NCI-H2107 treated with DMSO at 0.1 percent for 48 hours (cell line): ENCODE data around the gene ZSWIM4.
A peak's percentile ranks its signal among the peaks of the same experiment; 100 is the strongest.
"Not testable (repeated sequence)": the region's sequence is repeated elsewhere in the genome, so short reads cannot be mapped to it uniquely, and the experiment has no call there.

Experiments used
- DNase-seq: peaks from one replicate; lab custom pipeline; 2025; ENCODE audit not compliant: unreplicated experiment; lab: John Stamatoyannopoulos, UW

ZSWIM4 gene

DNA sequence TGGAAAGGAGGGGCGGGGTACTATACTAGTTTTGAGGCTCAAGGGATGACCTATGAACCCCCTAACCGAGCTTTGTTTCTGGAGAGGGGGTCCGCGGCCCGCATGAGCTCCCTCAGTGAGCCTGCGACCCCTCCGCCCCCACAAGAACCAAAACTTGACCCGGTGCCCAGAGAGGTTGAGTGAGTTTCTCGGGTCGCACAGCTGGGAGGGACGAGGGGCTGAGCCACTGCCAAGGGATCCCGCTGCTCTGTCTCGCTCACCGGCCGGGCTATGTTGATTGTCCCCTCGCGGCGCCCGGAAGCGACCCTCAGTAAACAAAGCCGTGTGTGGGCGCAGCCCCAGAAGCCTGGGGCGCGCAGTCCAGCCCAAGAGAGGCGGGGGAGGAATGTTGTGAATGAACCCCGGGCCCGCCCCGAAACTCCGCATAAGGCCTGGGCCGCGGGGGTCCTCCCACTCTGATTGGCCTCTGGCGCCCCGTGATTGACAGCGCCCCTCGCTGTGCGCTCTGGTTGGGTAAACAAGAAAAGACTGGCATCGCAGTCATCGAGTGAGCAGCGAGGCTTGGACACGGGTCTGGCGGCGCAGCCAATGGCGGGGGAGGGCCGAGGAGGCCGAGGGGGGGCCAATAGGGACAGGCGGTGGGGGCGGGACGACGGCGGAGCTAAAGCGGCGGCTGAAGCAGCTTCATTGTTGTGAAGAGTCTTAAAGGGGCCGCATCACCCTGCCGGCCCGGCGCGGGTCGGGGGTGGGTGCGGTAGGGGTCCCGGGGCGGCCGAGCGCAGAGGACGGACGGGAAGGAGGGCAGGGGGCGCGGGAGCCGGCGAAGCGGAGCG, at the start of gene ZSWIM4:
TSS of gene ZSWIM4 (plus strand) at position 687 of the 833 bp plus-strand sequence. CDS start 206 bp downstream, outside the sequence.
- peak; percentile 96 for DNase-seq

DNA sequence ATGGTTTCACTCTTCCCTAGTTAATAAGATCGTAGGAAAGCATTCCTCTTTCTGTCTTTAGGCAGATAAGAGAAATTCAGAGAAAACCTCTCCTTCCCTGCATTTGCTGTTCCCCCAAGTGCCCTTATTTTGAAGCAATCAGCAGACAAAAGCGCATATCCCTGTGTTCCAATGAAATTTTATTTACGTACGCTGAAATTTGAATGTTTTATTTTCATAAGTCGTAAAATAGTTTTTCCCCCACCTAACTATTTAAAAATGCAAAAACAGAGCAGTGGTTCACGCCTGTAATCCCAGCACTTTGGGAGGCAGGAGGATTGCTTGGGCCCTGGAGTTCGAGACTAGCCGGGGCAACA, 48.2 kb upstream of the ZSWIM4 start:
- no peak for DNase-seq

DNA sequence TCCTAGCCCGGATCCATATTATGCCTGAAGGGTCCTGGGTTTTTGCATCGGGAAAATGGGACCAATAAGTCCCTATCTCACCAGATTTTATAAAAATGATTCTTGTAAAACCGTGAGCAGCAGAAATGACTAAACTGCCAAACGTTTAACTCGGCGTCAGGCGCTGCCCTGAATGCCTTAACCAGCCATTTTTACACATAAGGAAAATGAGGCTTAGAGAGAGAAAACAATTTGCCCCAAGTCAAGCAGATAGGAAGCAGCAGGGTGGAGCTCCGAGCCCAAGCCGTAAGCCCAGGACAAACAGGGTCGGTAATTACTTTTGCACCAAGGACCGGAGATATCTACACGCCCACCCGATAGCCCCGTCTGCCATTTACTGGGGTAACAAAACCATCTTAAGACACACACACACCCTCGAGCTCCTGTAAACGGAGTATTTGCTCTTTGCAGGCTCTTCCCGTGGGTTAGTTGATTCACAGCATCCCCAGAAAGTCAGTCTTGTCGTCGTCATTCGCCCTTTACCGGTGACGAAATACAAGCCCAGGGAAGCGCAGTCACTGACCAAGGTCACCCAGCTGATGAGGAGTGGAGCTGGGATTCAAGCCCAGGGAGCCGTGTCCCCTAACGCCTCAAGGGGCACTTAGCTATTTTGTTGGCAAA, 46.9 kb upstream of the ZSWIM4 start:
- DNase-seq: no peak

DNA sequence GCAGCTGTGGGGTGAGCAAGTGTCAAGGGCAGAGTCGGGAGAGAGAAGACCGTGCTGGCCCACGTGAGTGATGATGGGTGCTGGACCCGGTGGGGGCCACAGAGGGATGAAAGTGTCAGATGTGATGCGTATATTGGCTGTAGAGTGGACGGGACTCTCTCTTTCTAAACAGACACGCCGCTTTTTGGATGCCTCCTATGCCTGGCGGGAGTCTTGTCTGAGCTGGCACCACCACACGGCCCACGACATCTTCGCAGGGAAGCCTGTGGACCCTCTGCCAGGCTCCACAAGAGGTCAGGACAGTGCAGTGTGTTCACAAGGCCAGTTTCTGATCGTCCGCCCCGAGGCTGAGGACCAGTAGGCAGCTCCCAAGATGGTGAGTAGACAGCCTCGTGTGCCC, 43.8 kb upstream of the ZSWIM4 start:
- no peak for DNase-seq

DNA sequence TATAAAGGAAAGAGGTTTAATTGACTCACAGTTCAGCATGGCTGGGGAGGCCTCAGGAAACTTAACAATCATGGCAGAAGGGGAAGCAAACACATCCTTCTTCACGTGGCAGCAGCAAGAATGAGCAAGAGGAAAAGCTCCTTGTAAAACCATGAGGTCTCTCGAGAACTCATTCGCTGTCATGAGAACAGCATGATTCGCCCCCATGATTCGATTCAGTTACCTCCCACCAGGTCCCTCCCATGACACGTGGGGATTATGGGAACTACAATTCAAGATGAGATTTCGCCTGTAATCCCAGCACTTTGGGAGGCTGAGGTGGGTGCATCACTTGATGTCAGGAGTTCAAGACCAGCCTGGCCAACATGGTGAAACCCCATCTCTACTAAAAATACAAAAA, 41.6 kb upstream of the ZSWIM4 start:
- not testable (repeated sequence) for DNase-seq

DNA sequence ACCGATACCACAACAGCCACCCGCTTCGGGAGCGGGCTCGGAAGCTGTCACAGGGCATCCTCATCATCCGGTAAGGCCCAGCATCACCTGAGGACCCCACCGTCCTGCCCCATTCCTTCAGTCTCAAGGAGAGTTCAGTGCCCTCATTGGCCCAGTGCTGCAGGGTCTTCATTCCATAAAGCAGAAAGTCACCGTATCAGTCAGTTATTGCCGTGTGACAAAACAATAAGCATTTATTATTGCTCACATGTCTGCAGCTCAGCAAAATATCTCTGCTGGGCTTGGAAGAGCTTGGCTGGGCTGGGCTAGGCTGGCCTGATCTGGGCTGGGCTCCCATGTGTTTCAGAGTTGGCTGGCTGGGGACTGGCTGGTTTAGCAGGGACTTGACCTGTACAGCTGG, 39.0 kb upstream of the ZSWIM4 start:
- DNase-seq: no peak

DNA sequence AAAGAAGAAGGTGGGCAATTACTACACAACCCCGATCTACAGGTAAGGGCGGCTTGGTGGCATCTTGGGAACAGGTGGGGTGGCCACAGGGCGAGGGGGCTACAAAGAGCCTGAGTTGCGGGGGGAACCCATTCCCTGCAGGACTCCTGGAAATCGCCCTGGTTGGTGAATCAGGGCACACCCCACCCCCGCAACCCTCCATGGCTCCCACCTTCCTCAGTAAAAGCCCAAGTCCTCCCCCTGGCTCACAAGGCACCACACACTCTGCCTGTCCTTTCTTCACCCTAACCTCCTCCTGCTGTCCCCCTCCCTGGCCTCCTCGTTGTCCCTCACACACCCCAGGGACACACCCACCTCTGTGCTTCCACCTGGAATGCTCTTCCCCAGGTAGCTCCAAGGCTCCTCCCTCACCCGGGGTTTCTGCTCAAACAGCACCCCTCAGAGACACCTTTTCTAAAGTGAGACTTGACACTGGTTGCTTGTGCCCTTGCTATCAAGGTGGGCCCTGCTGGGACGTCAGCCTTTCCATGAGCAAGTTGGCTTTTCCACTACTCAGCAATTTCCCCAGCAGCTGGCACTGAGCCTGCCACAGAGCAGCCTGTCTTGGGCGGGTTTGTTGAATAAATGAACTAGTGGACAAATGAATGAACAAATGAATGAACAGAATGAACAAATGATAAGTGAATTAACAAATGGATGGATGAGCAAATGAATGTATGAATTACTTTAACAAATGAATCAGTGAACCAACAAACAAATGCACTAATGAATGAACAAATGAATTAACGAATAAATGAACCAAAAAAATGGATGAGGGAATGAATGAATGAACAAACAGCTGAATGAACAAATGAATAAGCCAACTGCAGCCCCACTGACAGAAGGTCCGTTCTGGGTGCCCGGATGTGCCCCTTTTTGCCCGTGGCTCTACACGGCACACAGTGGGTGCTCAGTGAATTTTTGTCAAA, 37.2 kb upstream of the ZSWIM4 start:
- DNase-seq: no peak

DNA sequence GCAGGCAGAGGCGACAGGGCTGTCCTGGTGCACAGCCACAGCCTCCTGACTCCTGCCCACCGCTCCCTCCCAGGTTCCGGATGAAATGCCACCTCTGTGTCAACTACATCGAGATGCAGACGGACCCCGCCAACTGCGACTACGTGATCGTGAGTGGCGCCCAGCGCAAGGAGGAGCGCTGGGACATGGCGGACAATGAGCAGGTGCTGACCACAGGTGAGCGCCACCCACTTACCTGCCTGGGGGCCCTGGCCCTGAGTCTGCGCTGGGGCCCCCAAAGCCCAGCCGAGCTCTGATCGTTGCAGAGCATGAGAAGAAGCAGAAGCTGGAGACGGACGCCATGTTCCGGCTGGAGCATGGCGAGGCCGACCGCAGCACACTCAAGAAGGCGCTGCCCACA, 36.4 kb upstream of the ZSWIM4 start:
- no peak for DNase-seq

DNA sequence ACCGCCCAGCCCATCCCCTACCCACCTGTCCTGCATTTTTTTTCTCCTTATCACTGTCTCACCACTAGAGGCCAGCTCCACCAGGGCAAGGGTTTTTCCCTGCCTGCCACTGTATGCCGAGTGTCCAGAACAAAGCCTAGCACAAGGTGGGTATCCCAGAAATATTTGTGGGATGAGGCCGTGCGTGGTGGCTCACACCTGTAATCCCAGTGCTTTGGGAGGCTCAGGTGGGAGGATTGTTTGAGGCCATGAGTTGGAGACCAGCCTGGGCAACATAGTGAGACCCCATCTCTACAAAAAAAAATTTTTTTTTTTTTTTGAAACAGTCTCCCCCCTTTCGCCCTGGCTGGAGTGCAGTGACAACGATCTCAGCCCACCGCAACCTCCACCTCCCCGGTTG, 33.8 kb upstream of the ZSWIM4 start:
- no peak for DNase-seq

DNA sequence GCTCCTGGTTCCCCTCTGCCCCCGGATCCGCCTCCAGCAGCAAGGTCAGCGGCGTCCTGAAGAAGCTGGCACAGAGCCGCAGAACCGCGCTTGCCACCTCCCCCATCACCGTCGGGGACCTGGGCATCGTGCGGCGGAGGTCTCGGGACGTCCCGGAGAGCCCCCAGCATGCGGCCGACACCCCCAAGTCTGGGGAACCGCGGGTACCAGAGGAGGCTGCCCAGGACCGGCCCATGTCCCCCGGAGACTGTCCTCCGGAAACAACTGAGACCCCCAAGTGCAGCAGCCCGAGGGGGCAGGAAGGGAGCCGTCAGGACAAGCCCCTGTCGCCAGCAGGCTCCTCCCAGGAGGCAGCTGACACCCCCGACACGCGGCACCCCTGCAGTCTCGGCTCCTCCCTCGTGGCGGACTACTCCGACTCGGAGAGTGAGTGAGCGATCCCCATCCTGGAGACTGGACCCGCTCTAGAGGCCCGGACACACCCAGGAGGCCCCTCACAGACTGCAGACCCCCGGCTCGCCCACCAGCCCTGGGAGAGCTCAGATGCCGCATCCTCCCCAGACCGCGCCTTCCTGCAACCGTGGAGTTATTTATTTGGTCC, 32.5 kb upstream of the ZSWIM4 start:
- DNase-seq: no peak

DNA sequence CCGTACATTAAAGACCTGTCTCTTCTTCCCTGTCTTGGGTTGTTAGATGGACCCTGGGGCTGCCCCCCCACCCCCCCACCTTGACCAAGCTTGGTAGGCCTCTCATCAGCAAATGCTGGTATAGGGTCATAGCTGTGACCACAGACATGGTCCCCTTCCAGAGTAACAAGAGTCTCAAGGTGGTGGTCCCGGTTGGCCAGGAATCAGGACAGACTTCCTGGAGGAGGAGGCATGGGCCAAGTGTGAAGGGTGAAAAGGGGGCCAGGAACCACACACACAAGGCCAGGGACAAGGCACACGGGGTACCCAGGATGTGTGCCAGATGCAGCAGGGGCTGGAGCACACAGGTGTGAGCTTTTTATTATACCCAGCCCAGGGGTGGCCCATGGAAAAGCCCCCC, 32.0 kb upstream of the ZSWIM4 start:
- no peak for DNase-seq

DNA sequence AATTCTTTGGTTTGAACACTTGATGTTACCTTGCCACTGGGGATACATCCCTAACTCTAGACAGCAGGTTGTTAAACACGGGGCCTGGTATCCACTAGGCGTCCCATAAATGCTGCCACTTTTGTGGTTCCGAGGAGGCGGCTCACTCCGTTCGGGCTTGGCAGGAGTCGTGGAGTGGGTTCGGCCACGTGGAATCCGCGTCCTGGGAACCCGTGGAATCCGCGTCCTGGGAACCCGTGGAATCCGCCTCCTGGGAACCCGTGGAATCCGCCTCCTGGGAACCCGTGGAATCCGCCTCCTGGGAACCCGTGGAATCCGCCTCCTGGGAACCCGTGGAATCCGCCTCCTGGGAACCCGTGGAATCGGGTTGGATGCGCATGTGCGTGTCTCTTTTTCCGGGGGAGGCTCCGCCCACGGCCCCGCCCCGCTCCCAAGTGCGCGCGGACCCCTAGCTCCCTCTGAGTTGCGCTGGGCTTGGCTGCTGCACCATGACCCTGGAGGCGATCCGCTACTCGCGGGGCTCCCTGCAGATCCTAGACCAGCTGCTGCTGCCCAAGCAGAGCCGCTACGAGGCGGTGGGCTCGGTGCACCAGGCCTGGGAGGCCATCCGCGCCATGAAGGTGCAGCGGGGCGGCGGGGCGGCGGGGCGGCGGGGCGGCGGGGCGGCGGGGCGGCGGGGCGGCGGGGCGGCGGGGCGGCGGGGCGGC, 31.0 kb upstream of the ZSWIM4 start, which contains the start of gene MRI1:
TSS of gene MRI1 (plus strand) at position 422 of the 707 bp plus-strand sequence. CDS start at position 489, 67 bp downstream.
- DNase-seq: peak; percentile 12

DNA sequence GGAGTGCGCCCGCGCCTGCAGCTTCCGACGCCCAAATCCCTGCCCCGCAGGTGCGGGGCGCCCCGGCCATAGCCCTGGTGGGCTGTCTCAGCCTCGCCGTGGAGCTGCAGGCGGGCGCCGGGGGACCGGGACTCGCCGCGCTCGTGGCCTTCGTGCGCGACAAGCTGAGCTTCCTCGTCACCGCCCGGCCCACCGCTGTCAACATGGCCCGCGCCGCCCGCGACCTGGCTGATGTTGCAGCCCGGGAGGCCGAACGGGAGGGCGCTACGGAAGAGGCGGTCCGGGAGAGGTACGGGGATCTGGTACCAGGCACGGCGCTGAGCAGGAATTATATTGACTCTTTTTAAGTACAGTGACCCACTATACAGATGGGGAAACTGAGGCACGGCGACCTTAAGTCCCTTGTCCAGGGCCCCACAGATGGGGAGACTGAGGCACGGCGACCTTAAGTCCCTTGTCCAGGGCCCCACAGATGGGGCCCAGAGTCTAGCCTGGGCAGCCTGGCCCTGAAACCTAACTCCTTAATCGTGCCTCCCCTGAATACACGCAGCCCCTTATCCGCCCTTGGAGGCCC, 30.3 kb upstream of the ZSWIM4 start:
- no peak for DNase-seq

DNA sequence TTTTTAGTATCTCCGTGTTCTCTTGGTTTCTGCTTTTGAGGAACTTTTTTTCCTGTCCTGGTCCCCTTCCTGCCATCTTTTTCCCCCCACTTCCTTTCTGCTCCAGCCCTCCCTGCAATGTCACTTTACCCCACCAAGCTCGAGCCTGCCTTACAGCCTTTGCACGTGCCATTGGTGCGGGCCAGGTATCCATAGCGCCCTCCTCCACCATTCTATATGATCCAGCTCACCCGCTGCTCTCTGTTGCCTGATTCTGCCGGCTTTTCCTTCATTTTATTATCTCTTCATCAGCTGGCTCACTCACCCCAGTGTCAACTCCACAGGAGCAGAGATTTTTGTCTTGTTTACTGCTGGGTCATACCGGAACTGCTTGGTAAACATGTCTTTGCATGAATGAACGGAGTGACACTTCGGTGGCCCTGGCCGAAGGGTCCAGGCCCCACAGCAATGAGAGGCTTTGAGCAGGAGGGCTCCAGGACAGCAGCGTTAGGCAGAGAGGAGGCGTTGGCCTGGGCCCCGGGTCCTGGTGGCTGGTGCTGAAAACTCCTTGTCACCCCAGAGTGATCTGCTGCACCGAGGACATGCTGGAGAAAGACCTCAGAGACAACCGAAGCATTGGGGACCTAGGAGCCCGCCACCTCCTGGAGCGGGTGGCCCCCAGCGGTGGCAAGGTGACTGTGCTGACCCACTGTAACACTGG, 29.7 kb upstream of the ZSWIM4 start:
- DNase-seq: no peak

DNA sequence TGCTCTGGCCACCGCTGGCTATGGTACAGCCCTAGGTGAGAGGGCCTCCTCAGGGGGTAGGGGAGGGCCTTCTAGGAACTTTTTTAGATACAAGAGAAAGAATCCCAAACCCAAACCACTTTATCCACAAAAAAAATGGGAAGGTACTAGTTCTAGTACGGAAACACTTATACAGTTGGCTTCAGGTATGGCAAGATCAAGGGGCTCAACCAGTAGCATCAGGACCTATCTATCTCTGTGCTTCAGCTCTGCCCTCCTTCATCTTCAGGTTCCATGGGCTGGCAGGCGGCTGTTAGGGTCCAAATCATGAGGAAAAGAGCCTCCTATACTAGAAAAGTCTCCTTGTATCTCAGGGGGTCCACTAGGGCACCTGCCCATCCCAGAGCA, 29.2 kb upstream of the ZSWIM4 start:
- no peak for DNase-seq

DNA sequence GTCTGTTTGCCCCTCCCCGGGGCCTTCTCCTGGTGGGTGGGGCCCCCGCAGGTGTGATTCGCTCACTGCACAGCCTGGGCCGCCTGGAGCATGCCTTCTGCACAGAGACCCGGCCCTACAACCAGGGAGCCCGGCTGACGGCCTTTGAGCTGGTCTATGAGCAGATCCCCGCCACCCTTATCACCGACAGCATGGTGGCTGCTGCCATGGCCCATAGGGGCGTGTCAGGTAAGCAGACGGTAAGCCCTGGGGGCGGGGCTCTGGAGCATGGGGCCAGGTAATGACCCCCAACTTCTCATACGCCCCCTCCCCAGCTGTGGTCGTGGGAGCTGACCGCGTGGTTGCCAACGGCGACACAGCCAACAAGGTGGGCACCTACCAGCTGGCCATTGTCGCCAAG, 26.7 kb upstream of the ZSWIM4 start:
- DNase-seq: no peak

DNA sequence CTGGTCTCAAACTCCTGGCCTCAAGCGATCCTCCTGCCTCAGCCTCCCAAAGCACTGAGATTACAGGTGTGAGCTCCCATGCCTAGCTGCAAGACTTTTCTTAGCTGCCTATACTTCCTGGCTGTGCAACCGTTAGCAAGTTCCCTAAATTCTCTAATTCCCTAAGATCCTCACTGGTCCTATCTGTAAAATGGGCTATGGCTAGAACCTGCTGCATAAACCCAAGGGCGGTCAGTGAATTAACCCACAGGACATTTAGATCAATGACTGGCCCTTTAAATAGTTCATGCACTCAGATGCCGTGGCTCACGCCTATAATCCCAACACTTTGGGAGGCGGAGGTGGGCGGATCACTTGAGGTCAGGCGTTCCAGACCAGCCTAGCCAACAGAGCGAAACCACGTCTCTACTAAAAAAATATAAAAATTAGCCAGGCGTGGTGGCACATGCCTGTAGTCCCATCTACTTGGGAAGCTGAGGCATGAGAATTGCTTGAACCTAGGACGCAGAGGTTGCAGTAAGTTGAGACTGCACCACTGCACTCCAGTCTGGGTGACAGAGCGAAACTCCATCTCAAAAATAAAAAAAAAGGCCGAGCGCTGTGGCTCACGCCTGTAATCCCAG, 25.1 kb upstream of the ZSWIM4 start:
- no peak for DNase-seq

DNA sequence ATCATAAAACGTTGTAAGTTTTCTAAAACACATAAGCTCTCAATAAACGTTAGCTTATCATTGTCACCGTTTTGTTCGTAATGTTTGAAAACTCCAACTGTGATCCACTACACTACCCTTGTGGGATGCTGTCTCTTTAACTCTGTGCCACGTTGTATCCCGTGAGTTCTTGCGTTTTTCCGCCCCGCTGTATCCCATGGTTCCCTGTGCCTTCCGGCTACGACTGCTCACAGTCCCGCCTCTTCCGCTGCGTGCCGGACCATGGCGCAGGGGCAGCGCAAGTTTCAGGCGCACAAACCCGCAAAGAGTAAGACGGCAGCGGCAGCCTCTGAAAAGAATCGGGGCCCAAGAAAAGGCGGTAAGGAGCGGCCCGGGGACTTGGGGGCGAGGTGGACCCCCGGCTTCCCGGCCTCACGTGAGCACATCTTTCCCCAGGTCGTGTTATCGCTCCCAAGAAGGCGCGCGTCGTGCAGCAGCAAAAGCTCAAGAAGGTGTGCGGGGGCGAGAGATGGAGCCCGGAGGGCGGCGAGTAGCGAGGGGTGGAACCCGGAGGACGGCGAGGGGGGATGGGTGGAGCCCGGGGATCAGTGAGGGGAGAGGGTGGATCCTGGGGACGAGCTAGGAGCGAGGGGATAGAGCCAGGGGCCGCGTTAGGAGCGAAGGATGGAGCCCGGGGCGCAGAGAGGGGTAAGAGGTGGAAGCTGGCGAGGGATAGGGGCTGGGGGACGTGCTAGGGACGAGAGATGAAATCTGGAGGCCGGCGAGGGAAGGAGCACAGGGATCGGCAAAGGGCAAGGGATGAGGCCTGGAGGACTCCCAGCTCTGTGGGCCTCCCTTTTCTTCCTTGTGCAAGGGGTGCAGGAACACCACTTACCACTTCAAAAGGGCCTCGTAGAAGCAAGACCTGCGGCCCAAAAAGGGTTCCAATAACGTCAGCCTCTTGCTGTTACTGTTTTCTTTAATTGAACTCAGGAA, 20.7 kb upstream of the ZSWIM4 start, which contains the start of gene C19orf53:
TSS of gene C19orf53 (plus strand) at position 240 of the 975 bp plus-strand sequence. CDS start at position 262, 22 bp downstream.
- DNase-seq: peak; percentile 80
